ENCODE data around the gene TMF1.
A peak's percentile ranks its signal among the peaks of the same experiment; 100 is the strongest.

Gene TMF1

DNA sequence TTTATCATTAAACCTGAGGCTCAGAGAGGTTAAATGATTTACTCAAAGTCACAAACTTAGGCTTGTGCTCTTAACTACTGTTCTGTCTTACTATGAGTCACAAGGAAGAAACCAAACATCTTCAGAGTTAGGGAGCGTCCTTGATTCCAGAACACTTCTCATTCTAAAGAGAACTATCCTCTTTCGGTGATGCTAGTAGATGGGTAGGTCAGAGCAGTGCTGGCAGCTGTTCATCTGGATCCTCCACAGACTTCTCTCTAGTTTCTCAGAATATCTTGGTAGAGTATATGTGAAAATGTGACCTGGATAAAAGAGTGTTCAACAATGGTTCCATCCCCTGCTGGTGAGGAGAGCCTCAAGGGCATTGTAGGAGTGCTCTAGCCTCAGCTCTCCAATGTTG is 35.9 kb upstream of the TMF1 start:
- Histone ChIP-seq H3K9me3 (replicated peaks; ENCODE audit: insufficient read depth, low read length) (no peaks in the 10 kb centered on the region), H3K27ac (ENCODE audit: low read length) (peak overlapping the region; percentile 91; the same call in 1 of the 2 replicates), H3K4me3 (ENCODE audit: low read length) (peak overlapping the region; percentile 55), H4K20me1 (ENCODE audit: insufficient read depth, low read length) (no peaks in the 10 kb centered on the region), H3F3A (ENCODE audit: insufficient read depth, low read length) (peaks cover 88% of the 10 kb centered on the region), H3K27me3 (replicated peaks; ENCODE audit: insufficient read depth, low read length) (no peaks in the 10 kb centered on the region), H3K36me3 (replicated peaks; ENCODE audit: insufficient read depth, low read length) (no peaks in the 10 kb centered on the region), H3K9ac (ENCODE audit: low read length) (peak overlapping the region; percentile 81; the same call in 1 of the 2 replicates), H3K9me2 (replicated peaks; ENCODE audit: insufficient read depth, low read length) (no peaks in the 10 kb centered on the region), H3K4me1 (ENCODE audit: low read length) (peaks cover 53% of the 10 kb centered on the region), H3K79me2 (ENCODE audit: low read length) (peaks cover 88% of the 10 kb centered on the region), H2AFZ (ENCODE audit: low read length) (no peak overlapping the region), H3K4me2 (ENCODE audit: low read depth, low read length) (peak overlapping the region; percentile 89)
- DNase-seq, result peak; percentile 41
- TF ChIP-seq EZH2 (optimal IDR thresholded peaks at IDR 0.05; ENCODE audit: low read depth, low read length) (no peak), EZH2phosphoT487 (IDR thresholded peaks at IDR 0.05; ENCODE audit: low read length) (no peak), CTCF (IDR thresholded peaks at IDR 0.05; ENCODE audit: low read length) (peak; percentile 18; the same call in 1 of the 2 replicates)

GRCh38 chr3:69087030-69087791 is 35.1 kb upstream of the TMF1 start:
- H3K4me3 ChIP-seq (ENCODE audit: low read length), result peak overlapping the region; percentile 55
- peak overlapping the region; percentile 81 for H3K9ac ChIP-seq (ENCODE audit: low read length)
- H3K27ac ChIP-seq (ENCODE audit: low read length), result peak overlapping the region; percentile 91; the same call in 1 of the 2 replicates
- TF ChIP-seq EZH2 (optimal IDR thresholded peaks at IDR 0.05; ENCODE audit: low read depth, low read length) (no peak), CTCF (IDR thresholded peaks at IDR 0.05; ENCODE audit: low read length) (no peak), EZH2phosphoT487 (IDR thresholded peaks at IDR 0.05; ENCODE audit: low read length) (no peak)
- H3K27me3 ChIP-seq (replicated peaks; ENCODE audit: insufficient read depth, low read length), result no peaks in the 10 kb centered on the region
- peaks cover 88% of the 10 kb centered on the region for H3F3A ChIP-seq (ENCODE audit: insufficient read depth, low read length)
- H4K20me1 ChIP-seq (ENCODE audit: insufficient read depth, low read length), result no peaks in the 10 kb centered on the region
- peak overlapping the region; percentile 89 for H3K4me2 ChIP-seq (ENCODE audit: low read depth, low read length)
- peaks cover 80% of the 10 kb centered on the region for H3K79me2 ChIP-seq (ENCODE audit: low read length)
- H3K9me2 ChIP-seq (replicated peaks; ENCODE audit: insufficient read depth, low read length), result no peaks in the 10 kb centered on the region
- peaks cover 51% of the 10 kb centered on the region for H3K4me1 ChIP-seq (ENCODE audit: low read length)
- H2AFZ ChIP-seq (ENCODE audit: low read length), result no peak overlapping the region
- no peaks in the 10 kb centered on the region for H3K9me3 ChIP-seq (replicated peaks; ENCODE audit: insufficient read depth, low read length)
- peak; percentile 51 for DNase-seq
- no peaks in the 10 kb centered on the region for H3K36me3 ChIP-seq (replicated peaks; ENCODE audit: insufficient read depth, low read length)

- H3K4me2 ChIP-seq (ENCODE audit: low read depth, low read length), result peak overlapping the region; percentile 89
- no peaks in the 10 kb centered on the region for H3K27me3 ChIP-seq (replicated peaks; ENCODE audit: insufficient read depth, low read length)
- H3K27ac ChIP-seq (ENCODE audit: low read length), result peak overlapping the region; percentile 91
- H3K9ac ChIP-seq (ENCODE audit: low read length), result peak overlapping the region; percentile 81
- H3K4me3 ChIP-seq (ENCODE audit: low read length), result peak overlapping the region; percentile 93
- no peaks in the 10 kb centered on the region for H4K20me1 ChIP-seq (ENCODE audit: insufficient read depth, low read length)
- H3K9me3 ChIP-seq (replicated peaks; ENCODE audit: insufficient read depth, low read length), result no peaks in the 10 kb centered on the region
- H3K9me2 ChIP-seq (replicated peaks; ENCODE audit: insufficient read depth, low read length), result no peaks in the 10 kb centered on the region
- no peaks in the 10 kb centered on the region for H3K36me3 ChIP-seq (replicated peaks; ENCODE audit: insufficient read depth, low read length)
- peaks cover 86% of the 10 kb centered on the region for H3F3A ChIP-seq (ENCODE audit: insufficient read depth, low read length)
- H3K79me2 ChIP-seq (ENCODE audit: low read length), result peaks cover 71% of the 10 kb centered on the region
- no peak overlapping the region for H2AFZ ChIP-seq (ENCODE audit: low read length)
- peak; percentile 63 for DNase-seq
- H3K4me1 ChIP-seq (ENCODE audit: low read length), result peaks cover 56% of the 10 kb centered on the region
- TF ChIP-seq EZH2phosphoT487 (IDR thresholded peaks at IDR 0.05; ENCODE audit: low read length), result no peak
- no peak for TF ChIP-seq EZH2 (optimal IDR thresholded peaks at IDR 0.05; ENCODE audit: low read depth, low read length)
- no peak for TF ChIP-seq CTCF (IDR thresholded peaks at IDR 0.05; ENCODE audit: low read length)
These were observed 33.9 kb upstream of the TMF1 start for GRCh38 chr3:69085833-69086722.
